Endothelial cell of umbilical vein (primary cell): Measurements from ENCODE around the gene DESI2. TPM values are rescaled to one million over a fixed set of nuclear protein-coding genes. Genes with fewer than 3 reads are reported as not detected.

Experiments
- BruUV-seq: library from RNA; stranded (reverse); fragments of 400-500 nt; replicated peaks from 2 replicates; lab custom pipeline; 2021; lab: Mats Ljungman, UMichigan
- CTCF ChIA-PET: fragments of 300-600, 350-600 bp; sonication (Branson Sonifier 250); formaldehyde crosslinking; loops from one replicate; lab custom pipeline; 2021; ENCODE audit warnings: antibody characterized with exemption, inconsistent platforms; lab: Charles Lee
- POLR2A ChIA-PET: fragments of 300-600, 350-600 bp; sonication (Branson Sonifier 250); formaldehyde crosslinking; loops from one replicate; lab custom pipeline; 2021; ENCODE audit warnings: antibody characterized with exemption, inconsistent platforms; lab: Charles Lee
- DNase-seq: peaks from one replicate; pipeline ENCODE4 v3.0.0-alpha.2; 2011; ENCODE audit warnings: low read depth, low spot score
- FAIRE-seq: peaks from 2 replicates; lab custom pipeline; 2011; peaks lifted over from hg19 to GRCh38; lab: Jason Lieb, UNC
- H2AFZ ChIP-seq: 2 replicates; pipeline ENCODE4 v1.6.0; 2012; ENCODE audit warnings: low read depth, low read length, control low read depth, inconsistent platforms
- H3K27ac ChIP-seq: 2 replicates; pipeline ENCODE4 v1.5.1; 2011; ENCODE audit warnings: low read depth, mild to moderate bottlenecking, control low read depth, low read length, moderate library complexity; ENCODE audit not compliant: insufficient read depth
- H3K27me3 ChIP-seq, 2 experiments: 2 replicates each; pipeline versions ENCODE4 v1.6.0 to v1.6.1; 2011; ENCODE audit warnings: low read length in 2 of 2, mixed read lengths in 1 of 2; ENCODE audit not compliant: control insufficient read depth in 2 of 2, insufficient read depth in 2 of 2
- H3K36me3 ChIP-seq, 2 experiments: 2 replicates in 1 of 2; 3 replicates in 1 of 2; pipeline ENCODE4 v1.5.1; 2011; ENCODE audit warnings: low read length in 2 of 2, mild to moderate bottlenecking in 1 of 2, moderate library complexity in 1 of 2; ENCODE audit not compliant: control insufficient read depth in 2 of 2, insufficient read depth in 2 of 2; ENCODE audit errors: extremely low read depth in 1 of 2
- H3K4me1 ChIP-seq: 3 replicates; pipeline ENCODE4 v1.5.1; 2011; ENCODE audit warnings: mild to moderate bottlenecking, low read length; ENCODE audit not compliant: control insufficient read depth, insufficient read depth; ENCODE audit errors: extremely low read depth
- H3K4me2 ChIP-seq: 2 replicates; pipeline ENCODE4 v1.6.1; 2011; ENCODE audit warnings: low read length, control low read depth, mixed read lengths; ENCODE audit not compliant: insufficient read depth
- H3K4me3 ChIP-seq, 3 experiments: fragments of 200-600 bp in 1 of 3; sonication (generic), shearing (Covaris generic) in 1 of 3; replicated peaks in 1 of 3; 2 replicates each; pipeline ENCODE4 v1.5.1; 2011 to 2016; ENCODE audit warnings: control low read depth in 3 of 3, low read length in 3 of 3, mild to moderate bottlenecking in 2 of 3, inconsistent platforms in 1 of 3, low read depth in 1 of 3, moderate library complexity in 1 of 3; ENCODE audit not compliant: insufficient read depth in 1 of 3
- H3K79me2 ChIP-seq: 2 replicates; pipeline ENCODE4 v1.6.0; 2012; ENCODE audit warnings: low read length, inconsistent platforms; ENCODE audit not compliant: control insufficient read depth, insufficient read depth
- H3K9ac ChIP-seq: replicated peaks from 2 replicates; pipeline ENCODE3; 2011; ENCODE audit warnings: low read length, control low read depth; ENCODE audit not compliant: insufficient read depth; ENCODE audit errors: extremely low read depth
- H3K9me1 ChIP-seq: replicated peaks from 3 replicates; pipeline ENCODE4 v1.6.0; 2011; ENCODE audit warnings: mild to moderate bottlenecking, low read length; ENCODE audit not compliant: control insufficient read depth, insufficient read depth; ENCODE audit errors: extremely low read depth
- H3K9me3 ChIP-seq: replicated peaks from 2 replicates; pipeline ENCODE4 v1.5.1; 2012; ENCODE audit warnings: low read length, inconsistent platforms; ENCODE audit not compliant: control insufficient read depth, insufficient read depth
- H4K20me1 ChIP-seq: replicated peaks from 2 replicates; pipeline ENCODE3; 2011; ENCODE audit warnings: mild to moderate bottlenecking, low read length; ENCODE audit not compliant: control insufficient read depth, insufficient read depth; ENCODE audit errors: extremely low read depth
- EZH2 ChIP-seq: IDR thresholded peaks from 2 replicates; pipeline ENCODE4 v1.6.1; 2012; ENCODE audit warnings: borderline replicate concordance, low read depth, mild to moderate bottlenecking, moderate library complexity, low read length, inconsistent platforms; ENCODE audit not compliant: severe bottlenecking
- FOS ChIP-seq: IDR thresholded peaks from 2 replicates; pipeline ENCODE4 v1.6.1; 2011; ENCODE audit warnings: mild to moderate bottlenecking, low read length, moderate library complexity, borderline replicate concordance; ENCODE audit not compliant: insufficient read depth
- GATA2 ChIP-seq: IDR thresholded peaks from 2 replicates; pipeline ENCODE4 v1.7.0; 2011; ENCODE audit warnings: low read depth, mild to moderate bottlenecking, moderate library complexity, mixed read lengths, low read length; ENCODE audit not compliant: insufficient read length, insufficient read depth
- JUN ChIP-seq: IDR thresholded peaks from 2 replicates; pipeline ENCODE4 v1.6.1; 2011; ENCODE audit warnings: borderline replicate concordance, low read depth; ENCODE audit not compliant: insufficient read length, insufficient read depth
- MYC ChIP-seq: IDR thresholded peaks from one replicate; pipeline ENCODE4 v1.6.1; 2011; ENCODE audit warnings: mild to moderate bottlenecking, low read depth, low read length
- POLR2A ChIP-seq: IDR thresholded peaks from 2 replicates; pipeline ENCODE4 v1.6.1; 2012; ENCODE audit warnings: low read depth, mild to moderate bottlenecking, control low read depth, low read length
- POLR2AphosphoS5 ChIP-seq: IDR thresholded peaks from 2 replicates; pipeline ENCODE4 v1.6.1; 2012; ENCODE audit warnings: low read depth, mild to moderate bottlenecking, control low read depth, low read length, moderate library complexity; ENCODE audit not compliant: insufficient read depth
- dilution Hi-C: fragments of 300-500 bp; cut with MboI; formaldehyde crosslinking; loops from one replicate; pipeline ENCODE4 v1.15.0; 2019; ENCODE audit warnings: low sequenced_read_pairs; ENCODE audit not compliant: extremely low pct_ligation_motif_present
- intact Hi-C: fragments of 100-400 bp; cut with micrococcal nuclease; formaldehyde crosslinking; loops from one replicate; pipeline ENCODE4 v1.10.0; 2022
- polyA plus RNA-seq, 4 experiments: library from polyadenylated mRNA; depleted of rRNA in 3 of 4; stranded (reverse) in 3 of 4; unstranded in 1 of 4; fragments of >200 nt; gene quantifications; 2 replicates each; pipeline versions ENCODE4 v1.2.1 to v1.2.3, GENCODE V29; 2011 to 2012; ENCODE audit warnings: missing spikeins in 1 of 4
- total RNA-seq: library from RNA; stranded (reverse); gene quantifications from 2 replicates; pipeline ENCODE4 v1.2.3, GENCODE V29; 2021
- TF ChIP-seq, protein P1 (sequence below), 2 donors: IDR thresholded peaks; 1 replicate in 1 of 2; 2 replicates in 1 of 2; pipeline ENCODE4 v1.5.1; 2011; ENCODE audit warnings: low read length in 2 of 2, mild to moderate bottlenecking in 2 of 2, moderate library complexity in 2 of 2, control low read depth in 1 of 2, inconsistent platforms in 1 of 2, low read depth in 1 of 2; ENCODE audit not compliant: insufficient read depth in 1 of 2; ENCODE audit errors: extremely low read depth in 1 of 2
- TF ChIP-seq, protein P2 (sequence below): IDR thresholded peaks from 2 replicates; pipeline ENCODE4 v1.6.1; 2011; ENCODE audit not compliant: insufficient read depth, insufficient read length

Gene DESI2
- total and polyA plus RNA-seq, 2 donors (not counting 3 experiments of a cell fraction or from before 2014, with no cell fraction given): 22.9 to 37.2 TPM

DNA sequence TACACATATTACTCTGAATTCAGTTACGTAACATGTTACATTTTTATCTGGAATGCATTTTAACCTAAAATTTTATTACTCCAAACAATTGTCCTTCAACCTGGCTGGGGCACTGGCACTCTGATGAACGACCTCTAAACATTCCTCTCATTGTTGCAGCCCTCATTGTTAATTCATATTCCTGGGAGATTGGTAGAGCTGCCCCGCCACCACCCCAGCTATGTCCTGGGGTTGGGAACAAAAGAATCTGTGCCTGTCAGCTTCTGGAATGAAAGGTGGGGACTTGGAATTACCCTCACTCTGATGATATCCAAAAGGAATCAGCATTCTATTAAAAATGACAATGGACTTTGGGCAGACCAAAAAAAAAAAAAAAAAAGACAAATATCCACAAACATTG is 38.0 kb upstream of the DESI2 start:
- Histone ChIP-seq H3K9me1 (no peaks in the 10 kb centered on the region), H3K79me2 (no peaks in the 10 kb centered on the region), H3K4me3 (no peak overlapping the region), H2AFZ (no peak overlapping the region), H3K9ac (no peak overlapping the region), H3K27ac (no peak overlapping the region), H3K36me3 (no peaks in the 10 kb centered on the region), H3K4me2 (no peak overlapping the region), H4K20me1 (no peaks in the 10 kb centered on the region), H3K4me1 (no peaks in the 10 kb centered on the region), H3K27me3 (no peaks in the 10 kb centered on the region), H3K9me3 (no peaks in the 10 kb centered on the region)
- dilution Hi-C loops: no loop called here
- POLR2A ChIA-PET: no interaction called here
- no TSS peak for BruUV-seq
- TF ChIP-seq JUN (no peak), EZH2 (no peak), MYC (no peak), GATA2 (no peak), POLR2AphosphoS5 (no peak), POLR2A (no peak), FOS (no peak)
- TF ChIP-seq, protein P1, sequence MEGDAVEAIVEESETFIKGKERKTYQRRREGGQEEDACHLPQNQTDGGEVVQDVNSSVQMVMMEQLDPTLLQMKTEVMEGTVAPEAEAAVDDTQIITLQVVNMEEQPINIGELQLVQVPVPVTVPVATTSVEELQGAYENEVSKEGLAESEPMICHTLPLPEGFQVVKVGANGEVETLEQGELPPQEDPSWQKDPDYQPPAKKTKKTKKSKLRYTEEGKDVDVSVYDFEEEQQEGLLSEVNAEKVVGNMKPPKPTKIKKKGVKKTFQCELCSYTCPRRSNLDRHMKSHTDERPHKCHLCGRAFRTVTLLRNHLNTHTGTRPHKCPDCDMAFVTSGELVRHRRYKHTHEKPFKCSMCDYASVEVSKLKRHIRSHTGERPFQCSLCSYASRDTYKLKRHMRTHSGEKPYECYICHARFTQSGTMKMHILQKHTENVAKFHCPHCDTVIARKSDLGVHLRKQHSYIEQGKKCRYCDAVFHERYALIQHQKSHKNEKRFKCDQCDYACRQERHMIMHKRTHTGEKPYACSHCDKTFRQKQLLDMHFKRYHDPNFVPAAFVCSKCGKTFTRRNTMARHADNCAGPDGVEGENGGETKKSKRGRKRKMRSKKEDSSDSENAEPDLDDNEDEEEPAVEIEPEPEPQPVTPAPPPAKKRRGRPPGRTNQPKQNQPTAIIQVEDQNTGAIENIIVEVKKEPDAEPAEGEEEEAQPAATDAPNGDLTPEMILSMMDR (IDR thresholded peaks at IDR 0.05; ENCODE audit: extremely low read depth in 1 of 2, insufficient read depth in 1 of 2, low read depth in 1 of 2, low read length in 2 of 2): no peak
- TF ChIP-seq, protein P2, sequence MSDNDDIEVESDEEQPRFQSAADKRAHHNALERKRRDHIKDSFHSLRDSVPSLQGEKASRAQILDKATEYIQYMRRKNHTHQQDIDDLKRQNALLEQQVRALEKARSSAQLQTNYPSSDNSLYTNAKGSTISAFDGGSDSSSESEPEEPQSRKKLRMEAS: no peak
- CTCF ChIA-PET: interaction anchor here (1.2 to 2.5 kb wide), 2 partner anchors 11 to 182 kb away, joined by 3 to 9 read pairs; no protein-coding TSS in a partner anchor
- DNase-seq (no peak), FAIRE-seq (no peak)
- intact Hi-C loops: no loop called here
